Measurements from ENCODE around the gene XYLT1.

The XYLT1 gene

DNA sequence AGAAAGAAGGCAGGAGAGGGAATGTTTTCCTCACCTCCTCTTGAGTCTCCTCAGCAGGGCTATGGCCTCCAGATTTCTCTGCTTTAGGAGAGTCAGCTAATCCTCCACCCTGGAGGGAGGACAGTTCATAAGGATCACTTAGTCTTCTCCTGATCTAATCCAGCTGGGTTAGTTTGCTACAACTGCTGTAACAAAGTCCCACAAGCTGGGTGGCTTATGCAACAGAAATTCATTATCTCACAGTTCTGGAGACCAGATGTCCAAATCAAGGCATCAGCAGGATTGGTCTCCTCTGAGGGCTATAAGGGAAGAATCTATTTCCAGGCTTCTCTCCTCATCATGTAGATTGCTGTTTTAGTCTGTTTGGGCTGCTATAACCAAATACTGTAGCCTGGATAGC, 40.6 kb upstream of the XYLT1 start:
- Histone ChIP-seq H3K4me3 (ENCODE audit: low read depth, low read length) (no peak overlapping the region), H3K27ac (ENCODE audit: extremely low read depth, low read depth, low read length) (no peak overlapping the region), H3K36me3 (ENCODE audit: control insufficient read depth in 2 of 2, insufficient read depth in 1 of 2, low read length in 2 of 2) (no peaks in the 10 kb centered on the region), H3K4me1 (ENCODE audit: control insufficient read depth, insufficient read depth, low read length) (no peaks in the 10 kb centered on the region), H3K9me3 (ENCODE audit: control insufficient read depth, insufficient read depth, low read depth, low read length) (no peaks in the 10 kb centered on the region)
- POLR2A ChIA-PET: no interaction called here
- CTCF ChIA-PET: no interaction called here
- TF ChIP-seq SALL2 (tag by site-specific recombination; IDR thresholded peaks at IDR 0.05; ENCODE audit: borderline replicate concordance): no peak
- TF ChIP-seq, protein P1, sequence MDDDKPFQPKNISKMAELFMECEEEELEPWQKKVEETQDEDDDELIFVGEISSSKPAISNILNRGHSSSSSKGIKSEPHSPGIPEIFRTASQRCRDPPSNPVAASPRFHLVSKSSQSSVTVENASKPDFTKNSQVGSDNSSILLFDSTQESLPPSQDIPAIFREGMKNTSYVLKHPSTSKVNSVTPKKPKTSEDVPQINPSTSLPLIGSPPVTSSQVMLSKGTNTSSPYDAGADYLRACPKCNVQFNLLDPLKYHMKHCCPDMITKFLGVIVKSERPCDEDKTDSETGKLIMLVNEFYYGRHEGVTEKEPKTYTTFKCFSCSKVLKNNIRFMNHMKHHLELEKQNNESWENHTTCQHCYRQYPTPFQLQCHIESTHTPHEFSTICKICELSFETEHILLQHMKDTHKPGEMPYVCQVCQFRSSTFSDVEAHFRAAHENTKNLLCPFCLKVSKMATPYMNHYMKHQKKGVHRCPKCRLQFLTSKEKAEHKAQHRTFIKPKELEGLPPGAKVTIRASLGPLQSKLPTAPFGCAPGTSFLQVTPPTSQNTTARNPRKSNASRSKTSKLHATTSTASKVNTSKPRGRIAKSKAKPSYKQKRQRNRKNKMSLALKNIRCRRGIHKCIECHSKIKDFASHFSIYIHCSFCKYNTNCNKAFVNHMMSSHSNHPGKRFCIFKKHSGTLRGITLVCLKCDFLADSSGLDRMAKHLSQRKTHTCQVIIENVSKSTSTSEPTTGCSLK (tag by site-specific recombination; IDR thresholded peaks at IDR 0.05): no peak
- no peak for TF ChIP-seq ZNF391 (tag by site-specific recombination; IDR thresholded peaks at IDR 0.05; ENCODE audit: borderline replicate concordance, low read depth)
- TF ChIP-seq, protein P2, sequence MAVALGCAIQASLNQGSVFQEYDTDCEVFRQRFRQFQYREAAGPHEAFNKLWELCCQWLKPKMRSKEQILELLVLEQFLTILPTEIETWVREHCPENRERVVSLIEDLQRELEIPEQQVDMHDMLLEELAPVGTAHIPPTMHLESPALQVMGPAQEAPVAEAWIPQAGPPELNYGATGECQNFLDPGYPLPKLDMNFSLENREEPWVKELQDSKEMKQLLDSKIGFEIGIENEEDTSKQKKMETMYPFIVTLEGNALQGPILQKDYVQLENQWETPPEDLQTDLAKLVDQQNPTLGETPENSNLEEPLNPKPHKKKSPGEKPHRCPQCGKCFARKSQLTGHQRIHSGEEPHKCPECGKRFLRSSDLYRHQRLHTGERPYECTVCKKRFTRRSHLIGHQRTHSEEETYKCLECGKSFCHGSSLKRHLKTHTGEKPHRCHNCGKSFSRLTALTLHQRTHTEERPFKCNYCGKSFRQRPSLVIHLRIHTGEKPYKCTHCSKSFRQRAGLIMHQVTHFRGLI (tag by site-specific recombination; IDR thresholded peaks at IDR 0.05): no peak
- TF ChIP-seq ZNF837 (tag by site-specific recombination; IDR thresholded peaks at IDR 0.05): no peak
- TF ChIP-seq ZNF146 (tag by site-specific recombination; IDR thresholded peaks at IDR 0.05): no peak
- TF ChIP-seq ZNF155 (tag by site-specific recombination; IDR thresholded peaks at IDR 0.05): no peak
- TF ChIP-seq, protein P3, sequence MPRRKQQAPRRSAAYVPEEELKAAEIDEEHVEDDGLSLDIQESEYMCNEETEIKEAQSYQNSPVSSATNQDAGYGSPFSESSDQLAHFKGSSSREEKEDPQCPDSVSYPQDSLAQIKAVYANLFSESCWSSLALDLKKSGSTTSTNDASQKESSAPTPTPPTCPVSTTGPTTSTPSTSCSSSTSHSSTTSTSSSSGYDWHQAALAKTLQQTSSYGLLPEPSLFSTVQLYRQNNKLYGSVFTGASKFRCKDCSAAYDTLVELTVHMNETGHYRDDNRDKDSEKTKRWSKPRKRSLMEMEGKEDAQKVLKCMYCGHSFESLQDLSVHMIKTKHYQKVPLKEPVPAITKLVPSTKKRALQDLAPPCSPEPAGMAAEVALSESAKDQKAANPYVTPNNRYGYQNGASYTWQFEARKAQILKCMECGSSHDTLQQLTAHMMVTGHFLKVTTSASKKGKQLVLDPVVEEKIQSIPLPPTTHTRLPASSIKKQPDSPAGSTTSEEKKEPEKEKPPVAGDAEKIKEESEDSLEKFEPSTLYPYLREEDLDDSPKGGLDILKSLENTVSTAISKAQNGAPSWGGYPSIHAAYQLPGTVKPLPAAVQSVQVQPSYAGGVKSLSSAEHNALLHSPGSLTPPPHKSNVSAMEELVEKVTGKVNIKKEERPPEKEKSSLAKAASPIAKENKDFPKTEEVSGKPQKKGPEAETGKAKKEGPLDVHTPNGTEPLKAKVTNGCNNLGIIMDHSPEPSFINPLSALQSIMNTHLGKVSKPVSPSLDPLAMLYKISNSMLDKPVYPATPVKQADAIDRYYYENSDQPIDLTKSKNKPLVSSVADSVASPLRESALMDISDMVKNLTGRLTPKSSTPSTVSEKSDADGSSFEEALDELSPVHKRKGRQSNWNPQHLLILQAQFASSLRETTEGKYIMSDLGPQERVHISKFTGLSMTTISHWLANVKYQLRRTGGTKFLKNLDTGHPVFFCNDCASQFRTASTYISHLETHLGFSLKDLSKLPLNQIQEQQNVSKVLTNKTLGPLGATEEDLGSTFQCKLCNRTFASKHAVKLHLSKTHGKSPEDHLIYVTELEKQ (tag by site-specific recombination; IDR thresholded peaks at IDR 0.05; ENCODE audit: borderline replicate concordance): no peak
- TF ChIP-seq ZNF404 (tag by site-specific recombination; IDR thresholded peaks at IDR 0.05): no peak

DNA sequence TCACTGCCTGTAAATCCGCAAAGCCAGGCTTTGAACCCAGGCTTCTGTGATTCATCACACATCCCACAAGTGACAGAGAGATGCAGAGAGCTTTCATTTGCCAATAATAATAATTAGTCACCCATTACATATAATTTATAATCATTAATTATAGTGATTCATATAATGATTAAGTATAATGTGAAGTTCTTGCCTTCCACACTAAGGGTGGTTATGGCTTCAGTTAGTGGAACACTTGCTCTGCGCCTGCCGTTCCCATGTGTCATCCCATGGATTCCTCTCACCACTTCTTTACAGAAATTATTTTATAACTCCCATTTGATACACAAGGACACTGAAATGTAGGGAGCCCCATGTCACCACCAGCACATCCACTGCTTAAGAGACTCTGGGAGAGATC, 39.8 kb upstream of the XYLT1 start:
- POLR2A ChIA-PET: no interaction called here
- no peak overlapping the region for H3K27ac ChIP-seq (ENCODE audit: extremely low read depth, low read depth, low read length)
- H3K36me3 ChIP-seq (ENCODE audit: control insufficient read depth in 2 of 2, insufficient read depth in 1 of 2, low read length in 2 of 2): no peaks in the 10 kb centered on the region
- no peaks in the 10 kb centered on the region for H3K9me3 ChIP-seq (ENCODE audit: control insufficient read depth, insufficient read depth, low read depth, low read length)
- no peaks in the 10 kb centered on the region for H3K4me1 ChIP-seq (ENCODE audit: control insufficient read depth, insufficient read depth, low read length)
- CTCF ChIA-PET: interaction anchor here (0.6 kb wide), 1 partner anchor 671 kb away, joined by 3 read pairs; no protein-coding TSS in a partner anchor
- no peak overlapping the region for H3K4me3 ChIP-seq (ENCODE audit: low read depth, low read length)
- TF ChIP-seq, protein P4, sequence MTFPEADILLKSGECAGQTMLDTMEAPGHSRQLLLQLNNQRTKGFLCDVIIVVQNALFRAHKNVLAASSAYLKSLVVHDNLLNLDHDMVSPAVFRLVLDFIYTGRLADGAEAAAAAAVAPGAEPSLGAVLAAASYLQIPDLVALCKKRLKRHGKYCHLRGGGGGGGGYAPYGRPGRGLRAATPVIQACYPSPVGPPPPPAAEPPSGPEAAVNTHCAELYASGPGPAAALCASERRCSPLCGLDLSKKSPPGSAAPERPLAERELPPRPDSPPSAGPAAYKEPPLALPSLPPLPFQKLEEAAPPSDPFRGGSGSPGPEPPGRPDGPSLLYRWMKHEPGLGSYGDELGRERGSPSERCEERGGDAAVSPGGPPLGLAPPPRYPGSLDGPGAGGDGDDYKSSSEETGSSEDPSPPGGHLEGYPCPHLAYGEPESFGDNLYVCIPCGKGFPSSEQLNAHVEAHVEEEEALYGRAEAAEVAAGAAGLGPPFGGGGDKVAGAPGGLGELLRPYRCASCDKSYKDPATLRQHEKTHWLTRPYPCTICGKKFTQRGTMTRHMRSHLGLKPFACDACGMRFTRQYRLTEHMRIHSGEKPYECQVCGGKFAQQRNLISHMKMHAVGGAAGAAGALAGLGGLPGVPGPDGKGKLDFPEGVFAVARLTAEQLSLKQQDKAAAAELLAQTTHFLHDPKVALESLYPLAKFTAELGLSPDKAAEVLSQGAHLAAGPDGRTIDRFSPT (tag by site-specific recombination; IDR thresholded peaks at IDR 0.05): no peak
- TF ChIP-seq ZNF112 (tag by site-specific recombination; IDR thresholded peaks at IDR 0.05) (no peak), ZNF677 (tag by site-specific recombination; IDR thresholded peaks at IDR 0.05) (no peak), MEIS1 (CRISPR knock-in tag; IDR thresholded peaks at IDR 0.05; ENCODE audit: borderline replicate concordance) (no peak), ZNF521 (tag by site-specific recombination; IDR thresholded peaks at IDR 0.05) (no peak), ZNF626 (tag by site-specific recombination; IDR thresholded peaks at IDR 0.05) (no peak), ZNF221 (tag by site-specific recombination; IDR thresholded peaks at IDR 0.05; ENCODE audit: borderline replicate concordance) (no peak), EGR2 (tag by site-specific recombination; IDR thresholded peaks at IDR 0.05; ENCODE audit: low read depth) (no peak), ZNF274 (IDR thresholded peaks at IDR 0.05; ENCODE audit: low read length) (no peak), ZNF274 (tag by site-specific recombination; IDR thresholded peaks at IDR 0.05; ENCODE audit: borderline replicate concordance) (no peak)
- TF ChIP-seq, protein P2 (tag by site-specific recombination; IDR thresholded peaks at IDR 0.05): no peak
- TF ChIP-seq, protein P5, sequence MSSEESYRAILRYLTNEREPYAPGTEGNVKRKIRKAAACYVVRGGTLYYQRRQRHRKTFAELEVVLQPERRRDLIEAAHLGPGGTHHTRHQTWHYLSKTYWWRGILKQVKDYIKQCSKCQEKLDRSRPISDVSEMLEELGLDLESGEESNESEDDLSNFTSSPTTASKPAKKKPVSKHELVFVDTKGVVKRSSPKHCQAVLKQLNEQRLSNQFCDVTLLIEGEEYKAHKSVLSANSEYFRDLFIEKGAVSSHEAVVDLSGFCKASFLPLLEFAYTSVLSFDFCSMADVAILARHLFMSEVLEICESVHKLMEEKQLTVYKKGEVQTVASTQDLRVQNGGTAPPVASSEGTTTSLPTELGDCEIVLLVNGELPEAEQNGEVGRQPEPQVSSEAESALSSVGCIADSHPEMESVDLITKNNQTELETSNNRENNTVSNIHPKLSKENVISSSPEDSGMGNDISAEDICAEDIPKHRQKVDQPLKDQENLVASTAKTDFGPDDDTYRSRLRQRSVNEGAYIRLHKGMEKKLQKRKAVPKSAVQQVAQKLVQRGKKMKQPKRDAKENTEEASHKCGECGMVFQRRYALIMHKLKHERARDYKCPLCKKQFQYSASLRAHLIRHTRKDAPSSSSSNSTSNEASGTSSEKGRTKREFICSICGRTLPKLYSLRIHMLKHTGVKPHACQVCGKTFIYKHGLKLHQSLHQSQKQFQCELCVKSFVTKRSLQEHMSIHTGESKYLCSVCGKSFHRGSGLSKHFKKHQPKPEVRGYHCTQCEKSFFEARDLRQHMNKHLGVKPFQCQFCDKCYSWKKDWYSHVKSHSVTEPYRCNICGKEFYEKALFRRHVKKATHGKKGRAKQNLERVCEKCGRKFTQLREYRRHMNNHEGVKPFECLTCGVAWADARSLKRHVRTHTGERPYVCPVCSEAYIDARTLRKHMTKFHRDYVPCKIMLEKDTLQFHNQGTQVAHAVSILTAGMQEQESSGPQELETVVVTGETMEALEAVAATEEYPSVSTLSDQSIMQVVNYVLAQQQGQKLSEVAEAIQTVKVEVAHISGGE (tag by site-specific recombination; conservative IDR thresholded peaks at IDR 0.05; ENCODE audit: low read depth): no peak

Measured in HEK293 (cell line).